Prostate gland (tissue), 2 donors: Measurements from ENCODE around the gene MT1B. TPM values are rescaled to one million over a fixed set of nuclear protein-coding genes. Genes with fewer than 3 reads are reported as not detected.

Experiments used
- DNase-seq: peaks from one replicate; pipeline ENCODE4 v3.0.0-alpha.2; 2019; ENCODE audit warnings: low spot score
- H3K27ac ChIP-seq, 2 donors: fragments of 200-600 bp; sonication (generic); 2 replicates each; pipeline ENCODE4 v1.5.1; 2017 to 2019
- H3K27me3 ChIP-seq: fragments of 200-600 bp; sonication (generic); replicated peaks from 2 replicates; pipeline ENCODE4 v1.5.1; 2019; ENCODE audit not compliant: insufficient read depth
- H3K36me3 ChIP-seq, 2 donors: fragments of 200-600 bp; sonication (generic); 1 replicate in 1 of 2; 2 replicates in 1 of 2; pipeline versions ENCODE4 v1.5.1 to v1.8.1; 2017 to 2019
- H3K4me1 ChIP-seq: fragments of 200-600 bp; sonication (generic); replicated peaks from 2 replicates; pipeline ENCODE4 v1.5.1; 2019
- H3K4me3 ChIP-seq, 2 donors: fragments of 200-600 bp; sonication (generic); 2 replicates each; pipeline ENCODE4 v1.5.1; 2017 to 2019
- H3K9me3 ChIP-seq: fragments of 200-600 bp; sonication (generic); 2 replicates; pipeline ENCODE4 v1.5.1; 2017
- POLR2A ChIP-seq: fragments of 450-650 bp; IDR thresholded peaks from one replicate; pipeline ENCODE4 v1.6.1; 2016; ENCODE audit warnings: antibody characterized with exemption, mild to moderate bottlenecking
- POLR2AphosphoS5 ChIP-seq: sonication (generic); formaldehyde crosslinking; IDR thresholded peaks from one replicate; pipeline ENCODE4 v1.6.1; 2017; ENCODE audit warnings: antibody characterized with exemption
- WGBS: methylation state at CpG from one replicate; pipeline ENCODE4 v1.1.5; 2018; 5-methylcytosine and 5-hydroxymethylcytosine counted together
- intact Hi-C: fragments of 100-400 bp; cut with DNase I; formaldehyde crosslinking; loops from one replicate; pipeline ENCODE4 v1.14.2; 2022
- total RNA-seq, 2 donors: library from RNA; depleted of rRNA; stranded (reverse); fragments of >200 nt; gene quantifications; one replicate each; pipeline ENCODE4 v1.1.0, GENCODE V29; 2016
- TF ChIP-seq, protein P1 (sequence below), 4 experiments: fragments of 200-600 bp in 2 of 4; fragments of 450-650 bp in 2 of 4; sonication (generic) in 2 of 4; IDR thresholded peaks; 1 replicate in 3 of 4; 2 replicates in 1 of 4; pipeline ENCODE4 v1.5.1; 2016 to 2019; ENCODE audit warnings: antibody characterized with exemption in 4 of 4, mild to moderate bottlenecking in 2 of 4, moderate library complexity in 2 of 4

The MT1B gene
- total RNA-seq, 2 donors from 2014 or later, result not detected

DNA sequence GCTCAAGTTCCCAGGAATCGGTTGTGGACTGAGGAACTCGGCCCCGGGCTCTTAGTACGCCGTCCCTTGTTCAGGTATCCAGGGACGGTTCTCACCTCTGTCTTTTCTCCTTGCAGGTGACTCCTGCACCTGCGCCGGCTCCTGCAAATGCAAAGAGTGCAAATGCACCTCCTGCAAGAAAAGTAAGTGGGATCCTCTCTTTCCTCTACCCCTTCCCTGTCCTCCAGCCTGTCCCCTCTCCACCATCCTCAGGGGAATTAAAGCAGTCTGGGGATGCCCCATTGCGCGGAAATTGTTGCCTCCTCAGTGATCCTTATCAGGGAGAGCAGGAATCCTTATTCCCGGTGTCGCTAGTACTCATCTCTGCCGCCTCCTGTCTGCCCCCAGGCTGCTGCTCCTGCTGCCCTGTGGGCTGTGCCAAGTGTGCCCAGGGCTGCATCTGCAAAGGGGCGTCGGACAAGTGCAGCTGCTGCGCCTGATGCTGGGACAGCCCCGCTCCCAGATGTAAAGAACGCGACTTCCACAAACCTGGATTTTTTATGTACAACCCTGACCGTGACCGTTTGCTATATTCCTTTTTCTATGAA is 42.7 kb upstream of the MT1B start:
- peaks cover 22% of the 10 kb centered on the region for H3K4me1 ChIP-seq

DNA sequence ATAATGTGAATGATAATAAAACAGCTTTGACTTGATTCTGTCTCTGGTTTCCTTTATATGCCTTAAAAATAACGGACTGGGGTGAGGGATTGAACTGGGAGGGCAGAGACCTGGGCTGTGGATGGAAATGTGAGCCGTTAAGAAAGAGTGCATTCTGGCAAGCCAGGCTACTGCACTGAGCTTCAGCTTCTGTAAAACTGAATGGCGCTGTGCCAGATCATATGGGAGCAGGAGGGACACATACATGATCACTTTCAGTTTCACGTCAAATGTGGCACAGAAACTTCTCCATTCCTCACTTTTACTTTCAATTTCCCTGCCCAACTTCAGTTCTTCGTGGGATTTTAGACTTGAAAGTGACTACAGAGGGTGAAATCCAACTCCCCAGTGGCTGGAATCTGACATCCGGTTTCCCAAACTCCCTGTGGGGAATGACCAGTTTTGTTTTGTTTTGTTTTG is 42.2 kb upstream of the MT1B start:
- peak overlapping the region; percentile 33 to 57 for H3K4me3 ChIP-seq
- H3K9me3 ChIP-seq, result no peaks in the 10 kb centered on the region
- peak; percentile 31 for TF ChIP-seq POLR2A
- peak; percentile 41 for TF ChIP-seq POLR2AphosphoS5
- TF ChIP-seq, protein P1, sequence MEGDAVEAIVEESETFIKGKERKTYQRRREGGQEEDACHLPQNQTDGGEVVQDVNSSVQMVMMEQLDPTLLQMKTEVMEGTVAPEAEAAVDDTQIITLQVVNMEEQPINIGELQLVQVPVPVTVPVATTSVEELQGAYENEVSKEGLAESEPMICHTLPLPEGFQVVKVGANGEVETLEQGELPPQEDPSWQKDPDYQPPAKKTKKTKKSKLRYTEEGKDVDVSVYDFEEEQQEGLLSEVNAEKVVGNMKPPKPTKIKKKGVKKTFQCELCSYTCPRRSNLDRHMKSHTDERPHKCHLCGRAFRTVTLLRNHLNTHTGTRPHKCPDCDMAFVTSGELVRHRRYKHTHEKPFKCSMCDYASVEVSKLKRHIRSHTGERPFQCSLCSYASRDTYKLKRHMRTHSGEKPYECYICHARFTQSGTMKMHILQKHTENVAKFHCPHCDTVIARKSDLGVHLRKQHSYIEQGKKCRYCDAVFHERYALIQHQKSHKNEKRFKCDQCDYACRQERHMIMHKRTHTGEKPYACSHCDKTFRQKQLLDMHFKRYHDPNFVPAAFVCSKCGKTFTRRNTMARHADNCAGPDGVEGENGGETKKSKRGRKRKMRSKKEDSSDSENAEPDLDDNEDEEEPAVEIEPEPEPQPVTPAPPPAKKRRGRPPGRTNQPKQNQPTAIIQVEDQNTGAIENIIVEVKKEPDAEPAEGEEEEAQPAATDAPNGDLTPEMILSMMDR (IDR thresholded peaks at IDR 0.05), result no peak
- intact Hi-C loops, result loop anchor here (5.0 kb wide), 1 partner anchor 73 kb away; the partner anchor contains the start of gene MT1X
- H3K27me3 ChIP-seq, result no peaks in the 10 kb centered on the region
- 0% methylated on average over 6 of the region's 6 CpGs for WGBS
- peak overlapping the region; percentile 86 to 90 for H3K27ac ChIP-seq
- DNase-seq, result peak; percentile 72
- H3K4me1 ChIP-seq, result peaks cover 22% of the 10 kb centered on the region
- H3K36me3 ChIP-seq, result no peaks in the 10 kb centered on the region

More for the DNA sequence above, 42.7 kb upstream of the MT1B start:
- H3K36me3 ChIP-seq, result no peaks in the 10 kb centered on the region
- peak overlapping the region; percentile 33 to 57 for H3K4me3 ChIP-seq
- TF ChIP-seq POLR2AphosphoS5 (no peak), POLR2A (no peak)
- TF ChIP-seq, protein P1 (IDR thresholded peaks at IDR 0.05), result no peak
- H3K27me3 ChIP-seq, result no peaks in the 10 kb centered on the region
- DNase-seq, result no peak
- peak overlapping the region; percentile 86 to 90 for H3K27ac ChIP-seq
- intact Hi-C loops, result loop anchor here (5.0 kb wide), 1 partner anchor 73 kb away; the partner anchor contains the start of gene MT1X
- 0% methylated on average over 21 of the region's 21 CpGs for WGBS
- H3K9me3 ChIP-seq, result no peaks in the 10 kb centered on the region

DNA sequence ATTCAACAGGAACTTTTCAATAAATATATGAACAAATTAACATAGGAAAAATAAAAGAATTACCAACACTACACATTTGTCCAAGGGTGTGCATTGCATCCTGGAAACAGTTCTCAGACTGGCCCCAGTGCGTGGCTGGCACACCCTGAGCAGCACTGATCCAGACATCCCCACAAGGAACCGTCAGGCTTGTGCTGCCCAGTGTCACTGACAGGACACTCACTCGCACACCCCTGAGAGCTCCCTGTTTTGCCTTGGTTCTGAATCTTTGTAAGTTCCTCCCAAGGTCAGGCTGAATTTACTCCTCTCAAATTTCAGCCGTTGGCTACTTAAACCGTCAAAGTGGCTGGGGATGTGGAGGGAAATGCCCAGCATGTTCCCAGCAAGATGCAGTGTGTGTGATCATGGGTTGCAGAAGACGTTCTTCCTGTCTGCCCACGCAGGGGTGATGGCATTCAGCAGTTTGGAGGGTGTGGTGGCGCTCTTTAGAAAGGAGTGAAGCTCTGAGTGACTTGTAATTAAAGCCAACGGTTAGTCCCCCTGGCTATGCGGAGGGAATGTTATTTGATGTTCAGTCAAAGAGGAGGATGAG is 41.6 kb upstream of the MT1B start:
- intact Hi-C loops, result no loop called here
- peak overlapping the region; percentile 86 to 90 for H3K27ac ChIP-seq
- no peaks in the 10 kb centered on the region for H3K9me3 ChIP-seq
- no peaks in the 10 kb centered on the region for H3K36me3 ChIP-seq
- peak; percentile 49 for DNase-seq
- no peaks in the 10 kb centered on the region for H3K27me3 ChIP-seq
- WGBS, result 16% methylated on average over 10 of the region's 10 CpGs
- H3K4me3 ChIP-seq, result peak overlapping the region; percentile 33 to 57
- TF ChIP-seq, protein P1 (IDR thresholded peaks at IDR 0.05), result no peak
- peak; percentile 37 for TF ChIP-seq POLR2AphosphoS5
- TF ChIP-seq POLR2A, result peak; percentile 15
- peaks cover 22% of the 10 kb centered on the region for H3K4me1 ChIP-seq

DNA sequence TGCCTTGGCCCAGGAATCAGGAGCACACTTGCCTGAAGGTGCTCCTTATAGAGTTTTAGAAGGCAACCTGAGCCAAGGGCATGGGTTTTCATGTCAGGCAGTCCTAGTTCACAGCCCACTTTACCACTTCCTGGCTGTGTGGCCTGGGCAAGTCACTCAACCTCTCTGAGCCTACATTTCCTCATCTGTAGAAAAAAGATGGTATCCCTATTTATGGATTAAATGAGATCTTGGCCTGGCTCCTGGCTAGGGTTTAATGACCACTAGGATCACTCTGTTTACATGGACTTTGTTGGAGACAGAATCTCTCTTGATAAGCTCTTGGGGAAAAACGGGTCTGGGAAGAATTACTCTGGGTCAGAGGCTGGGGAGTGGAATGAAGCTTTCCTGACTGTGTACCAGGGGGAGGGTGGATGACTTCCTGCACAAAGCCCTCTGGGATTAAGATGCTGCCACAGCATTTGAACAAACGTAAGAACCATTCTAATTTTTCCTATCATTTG is 41.0 kb upstream of the MT1B start:
- no peaks in the 10 kb centered on the region for H3K36me3 ChIP-seq
- no peaks in the 10 kb centered on the region for H3K27me3 ChIP-seq
- H3K4me3 ChIP-seq, result no peak overlapping the region
- H3K9me3 ChIP-seq, result no peaks in the 10 kb centered on the region
- H3K4me1 ChIP-seq, result peaks cover 22% of the 10 kb centered on the region
- no peak for DNase-seq
- 45% methylated on average over 2 of the region's 2 CpGs for WGBS
- H3K27ac ChIP-seq, result peak overlapping the region; percentile 86 to 90
- intact Hi-C loops, result no loop called here
- TF ChIP-seq POLR2AphosphoS5 (no peak), POLR2A (no peak)
- TF ChIP-seq, protein P1 (IDR thresholded peaks at IDR 0.05), result no peak
